Skeletal muscle satellite cell (primary cell): Measurements from ENCODE around the gene SAMD4A.

ENCODE experiments used
- H3K27me3 ChIP-seq: 2 replicates; pipeline ENCODE4 v1.7.0; 2013; ENCODE audit warnings: low read length; ENCODE audit not compliant: control insufficient read depth, insufficient read depth
- H3K36me3 ChIP-seq: 2 replicates; pipeline ENCODE4 v1.7.0; 2013; ENCODE audit warnings: mild to moderate bottlenecking, control low read depth, low read length; ENCODE audit not compliant: insufficient read depth
- H3K4me1 ChIP-seq: 2 replicates; pipeline ENCODE4 v1.7.0; 2013; ENCODE audit warnings: low read length; ENCODE audit not compliant: control insufficient read depth, insufficient read depth
- H3K4me2 ChIP-seq: 2 replicates; pipeline ENCODE4 v1.7.0; 2013; ENCODE audit warnings: mild to moderate bottlenecking, low read length
- H3K4me3 ChIP-seq: 2 replicates; pipeline ENCODE4 v1.7.0; 2013; ENCODE audit warnings: low read length
- H3K9ac ChIP-seq: 2 replicates; pipeline ENCODE4 v1.7.0; 2013; ENCODE audit warnings: mild to moderate bottlenecking, low read depth, low read length, moderate library complexity
- H3K9me3 ChIP-seq: replicated peaks from 2 replicates; pipeline ENCODE4 v1.7.0; 2013; ENCODE audit warnings: mild to moderate bottlenecking, control low read depth, low read length

Gene SAMD4A

DNA sequence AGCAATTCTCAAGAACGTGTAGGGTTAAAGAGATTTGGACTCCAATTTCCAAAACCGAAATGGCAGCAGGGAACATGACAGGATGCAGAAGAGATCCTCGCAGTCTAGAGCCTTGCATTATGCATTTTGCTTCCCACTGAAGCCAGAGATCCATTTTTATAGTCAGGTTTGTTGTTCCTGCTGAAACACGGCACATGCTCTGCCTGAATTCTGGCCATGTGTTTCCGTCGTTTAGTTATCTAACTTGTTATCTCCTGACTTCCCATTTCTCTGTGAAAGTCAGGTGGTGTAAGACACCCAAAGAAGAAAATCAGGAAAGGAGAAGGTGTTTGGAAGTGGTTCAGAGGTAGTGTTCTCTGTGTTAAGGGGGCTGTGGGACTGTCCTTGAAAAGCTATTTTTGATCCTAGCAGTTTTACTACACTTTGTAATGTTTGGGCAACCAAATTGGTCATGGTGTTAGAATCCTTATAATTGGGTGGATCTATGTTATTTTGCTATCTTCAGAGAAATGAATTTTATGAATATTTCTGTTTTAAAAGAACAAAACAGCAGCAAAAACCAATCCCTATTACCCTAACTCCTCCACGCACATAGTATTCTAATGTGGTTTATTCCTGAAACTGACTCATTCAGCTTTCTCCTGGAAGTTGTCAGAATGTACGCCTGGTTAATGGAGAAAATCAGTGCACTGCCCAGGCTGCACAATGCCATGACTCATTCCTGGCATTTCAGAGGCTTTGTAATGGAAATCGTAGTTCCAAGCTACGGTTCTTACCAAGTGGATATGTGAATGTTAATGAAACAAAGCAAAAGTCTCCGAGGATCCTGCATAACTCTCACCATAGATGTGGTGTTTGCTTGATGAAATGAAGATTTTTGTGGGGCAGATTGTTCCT is 110.1 kb downstream of the SAMD4A start:
- Histone ChIP-seq H3K36me3 (no peaks in the 10 kb centered on the region), H3K4me2 (peak overlapping the region; percentile 67), H3K9ac (peak overlapping the region; percentile 63), H3K9me3 (no peaks in the 10 kb centered on the region), H3K4me3 (peak overlapping the region; percentile 32), H3K27me3 (no peaks in the 10 kb centered on the region), H3K4me1 (peaks cover 42% of the 10 kb centered on the region)

DNA sequence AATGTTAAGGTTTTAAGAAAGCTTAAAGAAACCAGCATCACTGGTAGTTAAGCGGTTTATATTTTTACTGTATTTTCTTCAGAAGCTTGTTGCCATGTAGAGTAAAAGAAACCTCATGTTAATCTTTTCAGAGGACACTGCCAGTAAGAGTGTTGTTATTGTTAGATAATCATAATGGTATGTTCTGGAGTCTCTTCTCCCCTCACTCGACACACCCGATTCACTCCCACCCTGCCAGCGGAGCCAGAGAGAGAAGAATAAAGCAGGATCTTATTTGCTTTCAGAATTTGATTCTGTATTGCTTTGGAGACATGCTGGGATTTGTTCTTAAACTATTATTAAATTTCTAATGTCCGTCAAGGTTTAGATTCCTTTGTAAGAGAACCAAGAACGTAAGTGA is 113.7 kb downstream of the SAMD4A start:
- no peak overlapping the region for H3K4me3 ChIP-seq
- no peaks in the 10 kb centered on the region for H3K9me3 ChIP-seq
- no peaks in the 10 kb centered on the region for H3K27me3 ChIP-seq
- no peak overlapping the region for H3K9ac ChIP-seq
- peaks cover 42% of the 10 kb centered on the region for H3K4me1 ChIP-seq
- H3K36me3 ChIP-seq: no peaks in the 10 kb centered on the region
- H3K4me2 ChIP-seq: no peak overlapping the region

DNA sequence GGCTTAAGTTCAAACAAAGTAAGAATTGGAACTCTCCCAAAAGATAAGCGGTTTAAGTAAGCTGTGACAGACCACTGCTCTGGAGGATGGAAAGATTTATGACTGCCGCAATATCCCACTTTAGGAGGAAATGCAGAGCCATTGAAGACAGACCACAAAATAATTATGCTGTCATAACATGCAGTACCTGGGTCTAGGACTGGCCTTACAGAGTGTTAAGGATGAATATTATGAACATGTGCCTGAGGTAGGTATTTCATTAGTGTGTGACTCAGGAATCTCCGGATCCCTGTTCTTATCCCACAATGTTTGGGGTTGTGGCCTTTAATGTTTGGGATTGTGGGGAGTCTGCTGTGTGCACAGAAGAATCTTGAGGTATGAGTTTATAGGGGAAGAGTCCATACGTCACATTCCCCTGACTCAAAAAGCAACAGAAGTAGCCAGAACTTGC is 114.9 kb downstream of the SAMD4A start:
- no peak overlapping the region for H3K4me3 ChIP-seq
- no peaks in the 10 kb centered on the region for H3K9me3 ChIP-seq
- H3K36me3 ChIP-seq: no peaks in the 10 kb centered on the region
- H3K27me3 ChIP-seq: no peaks in the 10 kb centered on the region
- peaks cover 47% of the 10 kb centered on the region for H3K4me1 ChIP-seq
- no peak overlapping the region for H3K4me2 ChIP-seq
- H3K9ac ChIP-seq: no peak overlapping the region

DNA sequence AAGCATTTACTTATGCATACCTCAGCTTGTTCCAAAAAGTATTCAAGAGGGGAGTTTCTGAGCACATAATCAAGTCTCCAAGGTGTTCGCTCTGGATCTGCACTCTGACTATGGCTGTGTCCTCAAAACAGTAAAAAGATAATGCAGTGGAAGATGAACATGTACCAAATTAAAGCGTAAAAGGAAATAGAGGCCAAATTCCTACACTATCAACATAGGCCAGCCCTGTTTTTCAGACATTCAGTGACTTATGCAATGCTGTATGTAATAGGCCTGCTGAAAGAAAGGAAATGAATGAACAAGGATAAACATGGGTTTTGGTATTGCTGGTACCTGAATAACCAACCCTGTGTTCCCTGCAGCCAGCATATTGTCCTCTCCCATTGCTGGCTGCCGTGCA is 115.7 kb downstream of the SAMD4A start:
- Histone ChIP-seq H3K4me1 (peaks cover 50% of the 10 kb centered on the region), H3K9ac (no peak overlapping the region), H3K36me3 (no peaks in the 10 kb centered on the region), H3K9me3 (no peaks in the 10 kb centered on the region), H3K27me3 (no peaks in the 10 kb centered on the region), H3K4me3 (no peak overlapping the region), H3K4me2 (no peak overlapping the region)

DNA sequence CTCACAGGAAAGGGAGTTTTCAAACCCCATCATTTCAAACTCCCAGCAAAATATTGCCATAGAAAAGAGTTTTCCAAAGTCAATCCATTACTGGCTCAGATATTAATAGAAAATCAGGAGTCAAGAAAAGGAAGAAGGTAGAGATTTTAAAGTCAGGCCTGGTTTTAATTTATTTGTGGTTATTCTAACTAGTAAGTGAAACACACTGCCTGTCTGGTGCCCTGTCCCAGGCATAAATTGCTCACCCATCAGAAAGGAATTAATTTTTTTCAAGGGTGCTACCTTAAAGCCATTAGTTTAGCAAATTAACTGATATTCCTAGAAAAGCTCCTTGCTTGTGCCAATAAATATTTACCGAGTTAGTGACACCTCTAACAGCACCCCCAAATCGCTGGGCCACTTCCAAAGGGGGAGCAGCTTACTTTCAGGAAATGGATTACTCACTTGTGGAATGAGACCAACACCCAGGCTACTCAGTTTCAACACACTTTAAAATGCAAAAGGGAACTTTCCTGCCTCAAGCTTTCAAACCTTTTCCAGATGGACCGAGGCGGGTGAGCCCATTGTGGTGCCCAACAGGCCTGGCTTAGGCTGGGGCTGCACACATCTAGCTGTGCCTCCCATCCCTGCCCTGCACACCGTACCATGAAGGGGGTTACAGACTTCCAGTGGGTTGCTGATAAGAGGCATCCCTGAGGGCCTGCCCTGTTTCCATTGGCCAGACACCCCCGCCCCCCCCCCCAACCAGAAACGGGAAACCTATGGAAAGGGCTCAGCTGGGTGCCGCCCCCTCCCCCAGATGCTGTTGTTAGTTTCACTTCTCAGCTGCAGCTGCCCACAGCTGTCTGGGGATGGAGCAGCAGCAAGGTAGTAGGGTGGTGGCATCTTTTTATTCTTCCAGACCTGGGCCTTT is 117.2 kb downstream of the SAMD4A start:
- Histone ChIP-seq H3K4me3 (peak overlapping the region; percentile 54), H3K4me1 (peaks cover 48% of the 10 kb centered on the region), H3K9ac (peak overlapping the region; percentile 56), H3K36me3 (no peaks in the 10 kb centered on the region), H3K27me3 (no peaks in the 10 kb centered on the region), H3K9me3 (no peaks in the 10 kb centered on the region), H3K4me2 (peak overlapping the region; percentile 59)

DNA sequence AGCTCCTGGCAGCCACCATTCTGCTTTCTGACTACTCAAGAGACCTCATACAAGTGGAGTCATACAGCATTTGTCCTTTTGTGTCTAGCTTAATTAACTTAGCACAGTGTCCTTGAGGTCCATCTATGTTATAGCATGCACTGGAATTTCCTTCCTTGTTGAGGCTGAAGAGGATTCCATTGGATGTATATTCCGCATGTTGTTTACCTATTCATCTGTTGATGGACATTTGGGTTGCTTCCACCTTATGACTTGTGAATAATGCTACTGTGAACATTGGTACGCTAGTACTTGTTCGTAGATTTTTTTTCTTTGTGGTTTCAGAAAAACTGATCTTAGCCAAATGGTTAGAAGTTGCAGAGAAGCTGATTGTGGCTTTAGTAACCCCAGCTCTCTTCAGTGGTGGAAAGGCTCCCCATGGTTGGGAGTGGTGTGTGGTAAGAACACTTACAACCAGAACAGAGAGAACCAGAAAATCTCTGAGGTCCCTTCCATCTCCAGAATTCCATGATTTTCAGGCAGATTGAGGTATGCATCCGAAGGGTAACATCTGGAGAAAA is 118.4 kb downstream of the SAMD4A start:
- Histone ChIP-seq H3K27me3 (no peaks in the 10 kb centered on the region), H3K4me1 (peaks cover 48% of the 10 kb centered on the region), H3K36me3 (no peaks in the 10 kb centered on the region)

DNA sequence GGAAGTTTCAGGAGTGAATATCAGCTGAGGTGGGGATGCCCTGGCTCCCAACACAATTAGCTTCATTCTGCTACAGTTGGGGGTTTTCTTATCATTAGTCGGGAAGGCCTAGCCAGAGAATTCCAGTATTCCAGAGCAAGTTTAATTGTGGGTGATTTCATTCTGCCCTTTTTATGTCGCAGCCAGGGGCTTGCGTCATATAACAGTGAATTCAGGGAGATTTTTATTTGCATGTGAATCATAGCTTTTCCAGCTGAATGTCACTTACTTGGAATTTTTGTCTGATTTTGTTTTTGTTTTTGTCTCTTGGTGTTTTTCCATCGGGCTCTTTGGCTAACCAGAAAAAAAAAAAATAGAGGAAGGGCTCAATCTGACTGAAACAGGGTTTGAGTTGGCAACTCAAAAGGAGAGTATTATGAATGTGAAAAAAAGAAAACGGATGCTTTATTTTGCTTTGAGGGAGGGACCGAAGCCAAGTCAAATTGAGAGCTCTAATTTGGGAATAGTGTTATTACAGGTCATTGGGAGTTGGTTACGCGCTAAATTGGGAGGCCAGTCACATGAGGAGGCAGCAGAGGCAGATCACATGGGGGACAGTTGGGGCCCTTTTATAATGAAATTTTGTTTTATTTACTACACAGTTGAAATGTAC is 119.4 kb downstream of the SAMD4A start:
- peak overlapping the region; percentile 10 for H3K4me3 ChIP-seq
- H3K4me2 ChIP-seq: peak overlapping the region; percentile 54
- H3K9ac ChIP-seq: peak overlapping the region; percentile 53
- no peaks in the 10 kb centered on the region for H3K9me3 ChIP-seq
- H3K4me1 ChIP-seq: peaks cover 48% of the 10 kb centered on the region
- no peaks in the 10 kb centered on the region for H3K36me3 ChIP-seq
- no peaks in the 10 kb centered on the region for H3K27me3 ChIP-seq

More for the DNA sequence above, 118.4 kb downstream of the SAMD4A start:
- H3K9ac ChIP-seq: peak overlapping the region; percentile 56
- peak overlapping the region; percentile 59 for H3K4me2 ChIP-seq
- no peak overlapping the region for H3K4me3 ChIP-seq
- no peaks in the 10 kb centered on the region for H3K9me3 ChIP-seq

DNA sequence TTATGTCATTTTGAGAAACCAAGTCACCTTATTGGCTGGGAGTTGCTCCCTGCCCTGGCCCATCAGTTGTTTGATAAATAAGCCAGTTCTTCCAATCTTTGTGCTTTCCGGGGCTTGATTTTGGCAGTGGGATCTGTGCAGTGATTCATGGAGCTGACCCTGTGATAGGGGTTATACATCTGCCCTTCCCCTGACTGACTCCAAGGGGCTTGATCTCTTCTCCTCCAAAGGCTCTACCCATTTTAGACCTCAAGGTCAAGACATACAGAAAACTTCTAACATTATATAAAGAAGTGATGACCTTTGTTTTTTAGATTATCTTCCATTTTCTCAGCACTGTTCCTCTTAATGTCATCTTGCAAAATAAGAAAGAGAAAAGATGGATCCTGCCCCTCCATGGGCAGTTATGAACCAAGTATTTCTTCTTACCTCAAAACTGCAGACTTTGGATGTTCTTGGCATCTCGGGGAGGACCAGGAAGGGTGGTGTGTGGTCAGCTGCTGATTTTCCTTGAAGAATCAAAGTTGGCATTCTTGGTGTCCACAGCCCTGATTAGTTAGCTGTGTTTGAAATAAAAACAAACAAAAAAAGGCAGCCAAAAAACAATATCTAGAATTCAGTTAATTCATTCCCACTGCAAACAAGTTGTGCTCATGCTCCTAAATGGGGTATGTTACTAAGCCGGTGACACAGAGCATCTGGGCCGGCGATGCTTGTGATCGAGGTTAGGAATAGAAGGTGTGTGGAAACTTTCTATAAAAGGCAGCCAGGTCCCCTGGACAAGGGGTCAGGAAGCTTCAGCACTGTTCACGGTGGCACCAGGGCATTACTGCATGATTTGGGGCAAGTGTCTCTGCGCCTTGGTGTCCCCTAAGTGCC is 120.2 kb downstream of the SAMD4A start:
- Histone ChIP-seq H3K9me3 (no peaks in the 10 kb centered on the region), H3K9ac (peak overlapping the region; percentile 53)

DNA sequence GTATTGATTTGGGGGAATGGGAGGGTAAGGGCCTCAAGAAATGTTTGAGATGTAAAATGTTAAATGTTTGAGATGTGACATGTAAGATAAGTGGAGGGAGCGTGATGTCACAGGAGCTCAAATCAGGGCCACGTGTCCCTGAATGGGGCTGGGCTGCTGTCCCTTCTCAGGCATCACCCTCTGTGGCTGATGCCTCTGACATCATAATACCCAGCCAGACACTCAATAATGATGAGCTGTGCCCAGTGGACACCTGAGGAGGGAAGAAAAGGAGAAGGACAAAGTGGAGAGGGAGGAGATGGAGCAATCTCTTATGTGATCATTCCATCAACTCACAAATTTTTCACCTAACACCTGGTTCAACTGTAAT is 120.8 kb downstream of the SAMD4A start:
- Histone ChIP-seq H3K9ac (no peak overlapping the region), H3K9me3 (no peaks in the 10 kb centered on the region), H3K4me3 (no peak overlapping the region), H3K36me3 (no peaks in the 10 kb centered on the region), H3K4me2 (no peak overlapping the region), H3K27me3 (no peaks in the 10 kb centered on the region), H3K4me1 (peaks cover 48% of the 10 kb centered on the region)

More for the DNA sequence above, 120.2 kb downstream of the SAMD4A start:
- H3K4me1 ChIP-seq: peaks cover 48% of the 10 kb centered on the region
- peak overlapping the region; percentile 54 for H3K4me2 ChIP-seq
- H3K36me3 ChIP-seq: no peaks in the 10 kb centered on the region
- H3K27me3 ChIP-seq: no peaks in the 10 kb centered on the region
- H3K4me3 ChIP-seq: peak overlapping the region; percentile 10

DNA sequence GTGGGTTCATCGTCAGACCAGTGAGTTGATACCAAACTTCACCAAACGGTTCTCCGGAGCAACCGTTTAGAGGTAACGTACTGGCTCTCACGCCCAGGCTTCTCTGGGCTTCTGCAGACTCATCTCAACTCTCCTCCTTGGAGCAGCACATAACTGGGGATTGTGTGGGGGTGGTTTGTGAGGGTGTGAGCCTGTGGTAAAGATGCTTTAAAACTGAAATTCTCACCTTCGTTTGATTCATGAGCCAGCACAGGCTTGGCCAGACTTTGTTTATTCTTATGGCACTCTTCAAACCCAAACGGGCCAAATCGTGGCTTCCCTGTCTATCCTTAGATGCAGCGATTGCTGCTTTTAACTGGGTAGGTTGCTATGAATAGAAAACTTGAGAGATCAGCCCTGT is 121.3 kb downstream of the SAMD4A start:
- Histone ChIP-seq H3K27me3 (no peaks in the 10 kb centered on the region), H3K36me3 (no peaks in the 10 kb centered on the region), H3K9ac (no peak overlapping the region), H3K4me3 (no peak overlapping the region), H3K9me3 (no peaks in the 10 kb centered on the region), H3K4me1 (peaks cover 47% of the 10 kb centered on the region), H3K4me2 (no peak overlapping the region)
